GM18868 (cell line): ENCODE measurements around the gene OSTC.

Source experiments
- ATAC-seq: cut with Tn5 transposase; IDR thresholded peaks from one replicate; pipeline ENCODE4 v1.9.1; 2021; ENCODE audit warnings: mild to moderate bottlenecking, moderate library complexity; ENCODE audit not compliant: unreplicated experiment

OSTC gene

DNA sequence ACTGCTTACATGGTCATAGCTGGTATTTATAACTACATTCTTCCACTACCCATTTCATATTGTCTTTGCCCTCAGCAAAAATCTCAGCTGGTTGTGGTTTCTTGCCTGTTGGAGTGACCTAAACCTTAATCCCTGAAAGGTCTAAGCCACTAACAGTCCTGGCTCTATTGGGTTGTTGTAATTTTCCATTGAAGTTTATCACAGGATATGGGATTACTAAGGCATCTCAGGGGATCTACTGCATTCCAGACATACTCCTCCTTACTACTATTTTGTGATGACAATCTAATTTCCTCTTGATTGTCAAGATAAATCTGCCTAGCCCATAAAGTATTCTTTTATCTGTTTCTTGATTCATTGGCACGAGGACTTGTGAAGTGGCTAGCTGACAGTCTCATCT, 6.2 kb upstream of the OSTC start:
- no peak for ATAC-seq

DNA sequence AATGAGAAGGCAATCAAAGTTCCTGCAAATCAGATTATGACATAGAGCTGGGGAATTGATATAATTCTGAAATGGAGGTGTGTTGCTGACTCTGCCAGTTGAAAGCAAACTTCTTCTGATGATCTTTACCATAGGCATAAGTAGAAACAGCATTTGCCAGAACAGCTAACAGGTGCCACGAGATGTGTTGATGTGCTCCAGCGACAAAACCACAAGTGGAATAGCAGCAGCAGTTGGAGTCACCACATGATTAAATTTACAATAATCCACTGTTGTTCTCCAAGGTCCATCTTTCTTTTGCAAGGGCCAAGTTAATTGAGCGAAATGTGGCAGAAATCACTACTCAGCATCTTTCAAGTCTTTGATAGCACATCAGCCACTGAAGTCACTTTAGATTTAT, 3.7 kb upstream of the OSTC start:
- no peak for ATAC-seq

DNA sequence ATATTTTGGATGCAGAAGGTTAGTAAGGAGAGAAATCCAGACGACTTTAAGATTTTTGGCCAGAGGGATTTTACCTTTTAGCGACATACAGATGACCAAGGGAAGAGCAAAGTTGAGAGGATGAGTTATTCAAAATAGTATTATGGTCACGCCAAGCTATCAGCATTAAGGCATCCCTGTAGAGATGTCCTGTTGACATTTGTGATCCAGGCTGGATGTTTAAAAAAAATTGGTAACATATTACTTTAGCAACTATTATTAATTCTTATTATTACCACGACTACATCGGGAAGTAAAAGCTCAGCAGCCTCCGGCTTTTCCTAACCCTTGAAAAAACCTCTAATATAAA, 562 bp upstream of the OSTC start:
- ATAC-seq, result peak; percentile 13

DNA sequence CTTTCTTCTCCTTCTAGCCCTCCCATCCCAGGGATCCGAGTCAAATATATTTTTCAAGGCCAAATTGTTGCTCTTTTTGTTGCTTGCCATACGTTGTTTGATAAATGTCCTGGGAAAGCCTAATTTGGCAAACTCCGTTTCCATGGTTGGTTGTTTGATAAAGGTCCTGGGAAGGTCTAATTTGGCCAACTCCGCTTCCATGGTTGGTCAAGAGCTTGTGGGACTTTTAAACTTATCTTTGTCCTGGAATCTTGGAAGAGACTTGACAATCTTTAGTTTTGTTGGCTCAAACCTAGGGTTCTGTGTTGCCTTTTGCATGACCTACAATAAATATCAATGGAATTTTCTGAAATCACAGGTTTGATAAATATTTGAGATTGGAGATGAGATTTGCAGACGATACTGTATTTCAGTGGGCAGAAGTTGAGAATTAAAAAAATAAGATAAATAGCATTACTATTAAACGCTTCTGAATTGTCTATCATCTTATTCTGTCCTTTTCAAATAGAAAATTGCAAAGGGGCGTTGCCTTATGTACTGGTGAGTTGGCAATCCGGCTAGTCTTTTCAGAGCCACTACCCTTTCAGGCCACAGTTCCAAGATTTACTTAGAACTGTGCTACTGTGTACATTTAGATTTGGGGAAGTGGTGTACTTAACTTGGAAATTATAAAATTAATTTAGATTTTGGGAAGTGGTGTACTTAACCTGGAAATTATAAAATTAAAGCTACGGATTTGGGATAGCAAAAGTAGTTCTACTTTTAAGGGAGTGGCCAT, 804 bp downstream of the OSTC start:
- peak; percentile 27 for ATAC-seq

DNA sequence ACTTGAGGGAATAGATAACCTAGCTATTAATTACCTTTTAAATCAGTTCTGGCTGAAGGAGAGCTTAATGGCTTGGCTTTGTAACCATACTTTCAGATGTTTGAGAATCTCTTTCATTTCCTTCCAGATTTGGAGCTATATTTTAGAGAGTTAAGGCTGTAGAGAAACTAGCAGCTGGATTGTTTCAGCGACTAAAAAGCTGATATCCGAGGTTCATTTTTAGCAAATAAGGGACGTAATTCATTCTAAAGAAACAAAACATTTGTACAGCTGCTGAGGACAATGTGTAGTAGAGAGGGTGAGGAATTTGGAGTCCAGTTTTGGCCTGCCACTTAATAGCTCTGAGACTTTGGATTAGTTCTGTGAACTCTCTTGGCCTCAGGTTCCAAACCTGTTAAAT, 12.2 kb downstream of the OSTC start:
- no peak for ATAC-seq

DNA sequence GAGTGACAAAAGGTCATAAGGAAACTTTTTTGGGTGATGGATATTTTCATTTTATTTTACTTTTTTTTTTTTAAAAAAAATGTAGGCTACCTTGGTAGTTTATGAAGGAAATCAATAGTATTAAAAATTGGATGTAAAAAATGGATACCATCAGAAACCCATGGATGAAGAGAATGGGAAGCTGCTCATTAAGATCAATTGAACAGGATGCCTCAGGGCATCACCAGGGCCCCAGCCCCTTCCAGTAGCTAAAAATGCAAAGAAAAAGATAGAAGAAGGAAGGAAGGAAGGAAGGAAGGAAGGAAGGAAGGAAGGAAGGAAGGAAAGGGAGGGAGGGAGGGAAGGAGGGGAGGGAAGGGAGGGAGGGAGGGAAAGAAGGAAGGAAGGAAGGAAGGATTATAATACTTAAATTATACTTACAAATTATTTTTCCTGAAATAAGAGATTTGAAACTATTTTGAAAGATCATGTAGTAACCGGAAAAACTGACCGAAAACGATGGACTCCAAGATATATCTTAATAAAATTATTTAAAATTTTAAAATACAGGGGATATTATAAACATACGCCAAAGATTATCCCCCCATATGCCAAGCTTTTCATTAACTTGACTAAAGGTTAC, 24.1 kb downstream of the OSTC start:
- no peak for ATAC-seq

DNA sequence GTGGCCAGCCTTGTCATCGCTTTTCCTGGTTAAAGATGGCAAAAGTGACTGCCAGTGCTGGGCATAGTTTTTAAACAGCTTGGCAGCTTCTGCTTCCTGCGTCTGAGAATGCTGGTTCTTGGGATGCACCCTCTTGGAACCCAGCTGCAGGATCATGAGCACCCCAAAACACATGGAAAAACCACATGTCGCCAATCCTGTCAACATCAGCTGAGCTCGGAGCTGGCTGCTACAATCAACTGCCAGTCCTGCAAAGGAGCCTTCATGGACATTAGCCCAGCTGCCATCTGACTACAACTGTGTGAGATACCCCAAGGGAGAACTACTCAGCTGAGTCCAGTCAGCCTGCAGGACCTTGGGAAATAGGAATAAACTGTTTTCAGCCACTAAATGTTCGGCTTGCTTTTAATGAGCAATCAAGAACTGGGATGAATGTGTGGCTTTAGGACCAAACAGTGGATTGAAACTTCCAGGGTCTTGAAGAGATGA, 31.0 kb downstream of the OSTC start:
- no peak for ATAC-seq

DNA sequence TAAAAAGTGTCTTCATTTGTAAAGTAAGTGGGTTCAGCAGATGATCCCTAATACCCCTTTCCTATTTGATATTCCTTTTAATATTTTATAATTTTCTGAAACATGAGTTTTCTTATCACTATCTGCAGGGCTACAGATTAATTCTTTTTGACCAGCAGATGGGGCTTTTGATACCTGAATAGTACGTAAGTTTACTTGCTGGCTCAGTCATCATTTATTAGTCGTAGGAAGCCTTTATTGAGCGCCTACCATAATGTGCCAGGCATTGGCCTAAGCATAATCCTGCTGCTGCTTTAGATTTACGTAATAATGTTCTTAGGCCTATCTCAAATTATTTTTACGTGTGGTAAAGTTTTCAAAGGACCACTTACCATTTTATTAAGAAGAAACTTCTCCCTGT, 33.1 kb downstream of the OSTC start:
- peak; percentile 55 for ATAC-seq

DNA sequence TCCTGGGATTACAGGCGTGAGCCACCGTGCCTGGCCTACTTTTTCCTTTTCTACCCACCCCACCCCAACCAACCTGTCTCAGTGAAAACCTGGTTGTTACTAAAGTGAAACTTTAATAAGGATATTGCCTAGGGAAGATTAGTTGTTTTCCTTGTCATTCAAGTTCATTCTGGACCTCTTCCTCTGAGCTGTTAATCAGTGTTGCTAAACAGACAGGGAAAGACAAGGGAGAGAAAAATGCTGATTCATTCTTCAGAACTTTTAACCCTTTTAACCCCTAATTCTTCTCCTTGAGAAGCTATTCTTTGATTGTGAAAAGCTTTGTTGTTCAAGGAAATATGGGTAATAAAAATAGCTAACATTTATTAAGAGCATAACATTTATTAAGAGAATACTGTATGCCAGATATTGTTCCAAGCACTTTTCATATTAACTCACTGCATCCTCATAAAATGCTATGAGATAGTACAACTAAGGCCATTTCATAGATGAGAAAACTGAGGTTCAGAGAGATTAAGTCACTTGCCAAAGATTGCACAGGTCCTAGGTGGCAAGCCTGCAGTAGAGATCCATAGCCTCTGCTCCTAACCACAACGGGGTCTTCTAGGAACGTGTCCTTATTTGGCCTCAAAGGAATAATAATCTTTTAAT, 34.8 kb downstream of the OSTC start:
- ATAC-seq, result no peak

DNA sequence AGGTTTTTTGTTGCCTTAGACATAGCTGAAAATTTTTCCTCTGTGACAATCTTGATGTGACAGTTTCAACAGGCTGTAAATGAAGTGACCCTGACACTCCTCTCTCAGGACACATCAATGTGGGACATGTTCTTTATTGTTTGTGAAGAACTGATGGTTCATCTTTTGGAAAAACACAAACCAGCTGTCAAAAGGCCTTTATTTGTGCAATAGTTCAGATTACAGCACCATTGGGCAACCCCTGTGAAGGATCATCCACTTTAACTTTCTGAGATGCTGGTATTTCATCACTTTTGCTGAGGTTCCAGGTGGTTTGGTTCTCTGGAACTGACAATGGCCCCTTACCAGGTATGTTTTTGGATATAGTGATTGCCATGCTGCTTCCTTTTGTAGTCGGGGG, 40.3 kb downstream of the OSTC start:
- ATAC-seq, result no peak

DNA sequence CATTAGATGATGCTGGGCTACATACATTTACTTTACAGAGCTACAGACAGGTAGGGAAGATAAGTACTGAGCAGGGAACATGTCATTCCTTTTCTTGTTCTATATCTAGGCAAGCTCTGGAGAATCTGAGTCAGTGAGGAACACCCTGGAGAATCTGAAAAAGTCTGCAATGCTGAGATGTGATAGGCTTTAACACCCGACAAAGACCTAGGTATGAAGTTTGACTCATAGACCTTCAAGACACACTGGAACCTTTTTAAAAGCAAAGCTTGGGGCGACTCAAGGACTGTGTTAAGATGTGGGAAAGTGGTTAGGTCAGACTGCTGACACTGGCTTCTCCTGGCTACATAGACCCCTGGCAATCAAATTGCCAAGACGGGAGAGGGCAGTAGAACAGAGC, 42.8 kb downstream of the OSTC start:
- no peak for ATAC-seq

DNA sequence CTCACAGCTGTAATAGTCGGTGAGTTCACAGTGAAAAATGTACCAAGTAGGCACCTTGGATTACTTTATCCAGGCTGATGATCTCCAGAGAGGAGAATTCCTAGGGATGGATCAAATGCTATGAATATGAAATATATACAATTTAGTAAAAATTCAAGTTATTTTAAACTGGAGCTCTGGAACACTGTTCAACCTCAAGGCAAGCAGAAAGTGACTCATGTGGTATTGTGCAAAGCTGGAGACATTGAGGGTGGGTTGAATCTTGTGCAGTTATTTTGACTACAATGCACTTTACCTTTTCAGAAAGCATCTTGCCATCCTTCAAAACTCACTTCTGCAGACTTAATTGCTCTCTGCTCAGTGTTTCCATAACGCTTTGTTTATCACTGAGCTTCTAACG, 43.4 kb downstream of the OSTC start:
- ATAC-seq, result no peak

DNA sequence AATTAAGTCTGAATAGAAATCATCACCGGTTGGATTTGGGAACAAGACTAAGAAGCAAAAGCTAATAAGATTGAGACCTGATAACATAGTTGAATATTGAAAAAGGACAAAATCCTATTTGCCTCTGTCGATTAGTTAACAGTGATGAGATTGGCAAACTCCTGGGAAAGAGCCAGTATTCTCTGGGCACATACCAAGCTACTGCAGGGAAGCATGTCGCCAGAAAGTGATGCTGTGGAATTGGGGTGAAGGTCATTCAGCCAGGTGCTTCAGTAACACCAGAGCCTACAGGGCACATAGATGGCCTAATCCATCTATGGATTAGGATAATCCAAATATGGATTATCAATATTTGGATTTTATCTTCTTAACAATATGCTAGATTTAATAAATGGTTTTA, 44.0 kb downstream of the OSTC start:
- ATAC-seq, result no peak

DNA sequence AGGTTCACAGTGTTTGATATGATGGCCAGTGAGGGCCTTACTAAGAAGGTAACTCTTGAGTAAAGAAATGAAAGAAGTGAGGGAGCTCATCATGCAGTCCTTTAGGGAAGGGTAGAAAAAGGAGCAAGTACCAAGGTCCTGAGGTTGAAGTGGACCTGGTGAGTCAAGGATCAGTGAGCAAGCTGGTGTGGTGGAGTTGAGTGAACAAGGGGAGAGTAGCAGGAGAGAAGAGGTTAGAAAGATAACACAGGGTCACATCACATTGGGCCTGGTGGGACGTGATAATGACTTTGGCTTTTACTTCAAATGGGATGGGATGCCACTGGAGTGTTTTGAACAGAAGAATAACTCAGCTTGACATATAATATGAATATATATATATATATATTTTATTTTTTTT, 44.7 kb downstream of the OSTC start:
- ATAC-seq, result no peak

DNA sequence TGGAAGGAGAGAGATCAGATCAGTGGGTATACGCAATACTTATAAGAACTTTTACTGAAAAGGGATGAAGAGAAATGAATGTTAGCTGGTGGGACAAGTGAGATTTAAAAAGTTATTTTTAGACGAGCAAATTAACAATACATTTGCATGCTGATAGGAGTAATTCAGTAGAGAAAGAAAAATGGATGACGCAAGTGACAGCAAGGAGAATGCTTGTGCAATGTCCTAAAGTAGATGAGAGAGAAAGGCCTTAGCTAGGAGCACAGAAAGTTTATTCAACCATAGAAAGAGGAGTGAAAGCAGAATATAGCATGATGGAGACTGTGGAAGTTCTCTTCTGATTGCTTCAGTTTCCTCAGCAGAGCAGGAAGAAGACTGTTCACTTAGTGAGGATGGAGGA, 45.8 kb downstream of the OSTC start:
- no peak for ATAC-seq

DNA sequence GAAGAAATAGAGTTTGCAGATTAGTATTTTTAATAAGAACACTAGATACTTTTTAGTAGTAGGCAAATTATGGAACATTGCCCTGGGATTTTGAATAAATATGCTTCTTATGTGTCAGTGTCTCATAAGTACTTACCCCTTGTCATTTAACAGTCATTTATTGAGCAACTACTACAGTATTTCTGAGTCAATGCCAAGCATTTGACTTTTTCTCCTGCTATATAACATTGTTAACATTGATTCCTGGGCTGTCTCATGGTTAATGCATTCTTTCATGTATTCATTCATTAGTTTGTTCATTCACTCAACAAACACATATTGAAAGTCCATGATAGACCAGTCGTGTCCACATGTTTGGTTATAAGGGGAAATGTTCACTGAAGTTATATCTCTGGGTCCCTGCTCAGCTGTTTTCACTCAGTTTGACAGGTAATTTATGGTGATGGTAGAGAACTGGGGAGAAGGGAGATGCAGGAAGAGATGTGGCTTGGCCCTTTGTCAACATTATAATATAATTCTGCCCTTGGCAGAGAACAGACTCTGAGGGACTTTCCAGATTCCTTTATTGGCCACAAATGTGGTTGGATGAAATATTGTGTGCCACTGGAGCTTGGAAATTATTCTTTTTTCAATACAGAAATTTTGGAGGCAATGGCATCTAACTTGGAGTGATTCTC, 49.8 kb downstream of the OSTC start:
- ATAC-seq, result no peak

DNA sequence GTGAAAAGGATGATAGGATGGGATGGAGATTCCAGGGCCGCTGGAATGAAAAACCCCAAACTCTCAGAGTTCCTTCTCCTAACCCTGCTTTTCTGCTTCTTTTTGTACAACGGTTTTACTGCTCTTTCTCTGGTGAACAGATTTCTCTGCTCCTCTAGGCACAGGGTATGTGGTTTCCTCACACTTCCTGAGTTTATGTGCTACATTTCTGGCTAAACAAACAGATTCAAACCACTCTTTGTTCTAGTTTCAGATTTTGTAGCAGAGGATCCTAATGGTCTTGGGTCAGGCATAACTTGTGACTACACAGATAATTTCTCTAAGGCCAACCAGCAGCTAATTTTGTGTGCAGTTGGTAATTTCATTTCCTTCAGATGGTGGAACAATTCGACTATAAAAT, 52.6 kb downstream of the OSTC start:
- ATAC-seq, result peak; percentile 82

DNA sequence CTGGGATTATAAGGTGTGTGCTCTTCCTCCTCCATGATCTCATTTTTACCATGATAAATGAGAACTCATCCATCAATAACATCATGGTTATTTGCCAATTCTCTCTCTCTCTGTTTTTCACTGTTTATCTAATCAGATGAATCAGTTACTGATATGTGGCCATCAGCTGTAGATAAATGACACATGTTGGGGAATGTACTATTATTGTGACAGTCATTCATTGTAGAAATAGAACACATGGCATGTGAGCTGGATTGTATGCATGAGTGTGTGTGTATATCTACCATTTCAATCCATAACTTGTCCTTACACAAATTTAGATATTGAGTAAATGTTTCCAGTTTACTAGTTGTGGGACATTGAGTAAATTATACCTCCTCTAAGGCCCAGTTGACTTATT, 53.0 kb downstream of the OSTC start:
- ATAC-seq, result peak; percentile 24

DNA sequence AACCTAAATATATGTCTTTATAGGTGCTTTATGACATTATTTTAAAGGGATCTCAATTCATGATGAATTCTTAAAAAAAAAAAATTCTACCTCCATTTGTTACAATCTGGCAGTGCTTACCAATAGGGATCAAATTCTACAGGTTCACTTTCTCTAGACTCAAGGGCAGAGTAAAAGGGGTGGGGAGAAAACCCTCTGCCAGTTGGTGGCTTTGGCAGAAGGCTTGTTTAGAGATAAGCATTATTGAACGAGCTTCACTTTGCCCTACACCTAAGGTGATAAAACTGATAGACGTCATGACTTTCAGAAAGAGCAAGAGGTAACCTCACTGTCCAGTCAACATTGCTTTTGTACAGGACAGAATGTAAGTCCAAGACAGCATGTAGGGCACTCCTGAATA, 53.6 kb downstream of the OSTC start:
- ATAC-seq, result no peak

DNA sequence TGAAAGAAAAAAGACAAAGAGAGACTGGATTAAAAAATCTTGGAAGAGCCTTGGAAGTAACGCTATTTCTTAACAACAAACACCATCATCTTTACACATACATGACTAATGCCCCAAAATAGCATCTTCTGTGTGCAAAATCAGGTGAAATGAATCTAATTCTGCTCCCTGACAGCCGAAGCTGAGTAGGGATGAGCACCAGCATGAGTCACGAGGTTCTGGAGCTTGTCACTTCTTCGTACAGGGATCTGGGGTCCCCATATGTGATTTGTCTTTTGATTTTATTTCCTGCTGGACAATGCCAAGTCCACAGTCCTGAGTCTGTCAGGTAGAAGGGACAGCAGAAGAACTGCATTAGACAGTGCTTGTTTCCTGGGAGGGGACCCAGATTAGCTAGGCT, 55.9 kb downstream of the OSTC start:
- ATAC-seq, result no peak

DNA sequence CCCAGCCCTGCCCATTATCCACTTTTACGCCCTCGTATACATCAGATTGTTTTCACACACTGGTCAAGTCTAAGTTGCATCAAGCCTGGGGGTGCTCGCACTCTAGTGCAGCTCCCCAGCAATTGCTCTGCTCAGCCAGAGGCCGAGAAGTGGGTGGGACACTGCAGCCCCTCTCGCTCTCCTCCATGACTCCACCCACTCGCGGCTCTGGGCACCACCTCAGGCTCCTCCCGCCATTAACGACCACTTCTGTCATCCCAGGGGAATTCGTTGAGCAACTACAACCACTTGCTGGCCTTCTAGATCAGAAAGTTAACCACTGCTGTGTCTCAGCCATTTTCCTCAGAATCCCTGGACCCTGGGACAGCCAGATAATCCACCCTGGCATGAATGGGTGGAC, 58.8 kb downstream of the OSTC start:
- ATAC-seq, result no peak

DNA sequence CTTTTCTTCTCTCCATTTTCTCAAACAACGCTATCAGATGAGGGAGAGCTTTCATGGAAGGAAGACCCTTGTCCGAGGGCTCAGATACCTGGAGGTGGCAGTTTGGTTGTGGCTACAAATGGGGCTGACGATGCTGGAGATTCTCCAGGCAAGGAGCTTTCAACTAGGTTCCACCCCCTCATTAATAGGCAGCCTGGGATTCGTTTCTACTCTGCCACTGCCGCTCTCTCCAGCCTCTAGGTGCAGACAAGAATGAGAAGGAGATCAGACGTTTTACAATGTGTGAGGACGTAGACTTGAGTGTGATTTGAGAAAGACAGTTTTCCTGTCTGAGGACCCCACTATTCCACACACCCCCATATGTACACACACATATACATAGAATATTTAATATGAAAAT, 59.3 kb downstream of the OSTC start:
- ATAC-seq, result no peak
